Left colon (tissue), 2 donors: Measurements from ENCODE around the gene CCDC158. TPM values are rescaled to one million over a fixed set of nuclear protein-coding genes. Genes with fewer than 3 reads are reported as not detected.

Experiments used
- ATAC-seq: fragments of 200-7000 bp; cut with Tn5 transposase; one replicate; pipeline ENCODE4 v1.9.1; 2020; ENCODE audit warnings: mild to moderate bottlenecking, moderate library complexity
- DNase-seq, 2 donors: peaks; one replicate each; pipeline ENCODE4 v3.0.0-alpha.2; 2020
- intact Hi-C, 2 donors: fragments of 100-400 bp; cut with DNase I in 1 of 2; cut with micrococcal nuclease in 1 of 2; formaldehyde crosslinking; loops; one replicate each; pipeline versions ENCODE4 v1.11.2 to v1.14.0; 2022; cut with DNase I, micrococcal nuclease
- total RNA-seq, 2 donors: library from RNA; stranded (reverse); fragmentation: NEBNext Ultra II Directional; extraction: Animal tissue kit (Norgen Biotek cat#: 25700); gene quantifications; one replicate each; pipeline ENCODE4 v1.2.1, GENCODE V29; 2021
- donor health status: DM: no; HTN: no; CAD: no.
- donor health status: DM: yes; HTN: yes; CAD: no.

Gene CCDC158
- total RNA-seq, 2 donors from 2014 or later, result 0.17 TPM; not detected in 1

DNA sequence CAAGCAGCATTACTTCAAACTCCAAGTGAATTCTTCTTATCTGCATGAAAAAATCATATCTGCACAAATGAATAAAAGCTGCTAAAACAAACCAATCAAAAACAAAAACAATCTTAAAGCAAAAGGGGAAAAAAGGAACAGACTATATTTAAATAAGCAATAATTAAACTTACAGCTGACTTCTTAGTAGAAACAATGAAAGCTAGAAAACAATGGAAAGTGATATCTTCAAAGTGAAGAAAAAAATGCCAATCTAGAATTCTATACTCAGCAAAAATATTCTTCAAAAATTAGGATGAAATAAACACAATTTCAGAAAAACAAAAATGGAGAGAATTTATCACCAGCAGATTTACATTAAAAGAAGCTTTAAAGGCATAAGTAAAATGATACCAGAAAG is 94.4 kb downstream of the CCDC158 start:
- ATAC-seq, result no peak
- no peak for DNase-seq
- intact Hi-C loops, result no loop called here

DNA sequence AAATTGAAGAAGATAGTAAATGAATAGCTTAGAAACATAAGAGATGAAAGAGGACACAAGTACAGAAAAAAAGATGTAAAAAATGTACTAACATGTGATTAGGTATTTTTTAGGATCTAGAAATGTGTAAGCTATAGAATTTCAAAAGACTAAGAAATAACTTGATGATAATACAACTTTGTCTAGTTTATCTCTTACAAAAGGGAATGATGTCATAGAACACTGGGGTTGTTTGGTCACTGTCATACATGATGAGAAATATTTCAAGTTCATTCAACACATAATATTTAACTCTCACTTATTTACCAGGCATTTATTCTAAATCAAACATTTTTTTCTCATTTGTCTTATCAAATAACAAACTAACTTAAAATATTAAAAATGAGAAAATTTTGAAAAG is 95.9 kb downstream of the CCDC158 start:
- DNase-seq (no peak), ATAC-seq (no peak)
- intact Hi-C loops, result no loop called here

DNA sequence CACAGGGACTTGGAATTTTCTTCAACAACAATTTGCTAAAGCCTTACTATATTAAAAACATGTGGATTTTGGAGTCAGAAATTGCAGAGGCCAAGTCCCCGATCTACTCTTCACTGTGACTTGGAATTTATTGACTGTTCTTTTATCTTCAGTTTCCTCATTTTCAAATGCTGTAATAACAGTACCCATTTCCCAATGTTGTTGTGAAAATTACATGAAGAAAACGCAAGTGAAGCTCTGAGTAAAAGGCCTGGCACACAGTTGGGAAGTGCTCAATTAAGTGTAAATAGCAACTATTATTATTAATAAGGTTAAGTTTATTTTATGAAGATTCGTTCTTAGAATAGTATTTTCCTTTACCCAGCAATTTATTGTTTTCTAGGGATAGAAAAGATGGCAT is 98.7 kb downstream of the CCDC158 start:
- ATAC-seq, result no peak
- DNase-seq, result no peak
- intact Hi-C loops, result no loop called here

- ATAC-seq (no peak), DNase-seq (no peak)
- intact Hi-C loops, result no loop called here
These were observed 104.8 kb downstream of the CCDC158 start for GRCh38 chr4:76316131-76316530.

DNA sequence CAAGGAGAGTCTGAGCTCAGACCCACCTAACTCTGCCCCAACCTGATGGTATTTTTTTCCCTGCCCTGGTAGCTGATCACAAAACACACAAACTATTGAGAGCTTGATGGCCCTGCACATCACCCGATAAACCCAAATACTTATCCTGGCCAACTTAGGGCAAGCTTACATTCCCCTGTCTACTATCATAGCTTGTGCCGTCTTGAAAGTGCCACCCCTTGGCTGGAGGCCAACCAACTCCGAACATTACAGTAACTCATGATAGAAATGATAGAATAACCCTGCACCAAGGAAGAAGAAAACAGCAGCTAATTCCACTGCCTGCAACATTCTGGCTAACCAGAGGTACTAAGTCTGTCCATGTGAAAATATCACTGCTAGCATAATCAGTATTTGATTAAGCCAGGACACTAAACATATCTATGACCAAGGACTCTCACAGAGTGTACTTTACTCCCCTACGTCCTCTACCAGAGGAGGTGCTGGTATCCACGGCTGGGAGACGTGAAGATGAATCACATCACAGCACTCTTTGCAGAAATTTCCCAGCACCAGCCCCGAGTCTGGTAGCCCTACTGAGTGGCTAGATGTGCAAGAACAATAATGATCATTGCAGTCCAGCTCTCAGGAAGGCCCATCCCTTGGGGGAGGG is 105.5 kb downstream of the CCDC158 start:
- intact Hi-C loops, result no loop called here
- DNase-seq (no peak), ATAC-seq (no peak)

DNA sequence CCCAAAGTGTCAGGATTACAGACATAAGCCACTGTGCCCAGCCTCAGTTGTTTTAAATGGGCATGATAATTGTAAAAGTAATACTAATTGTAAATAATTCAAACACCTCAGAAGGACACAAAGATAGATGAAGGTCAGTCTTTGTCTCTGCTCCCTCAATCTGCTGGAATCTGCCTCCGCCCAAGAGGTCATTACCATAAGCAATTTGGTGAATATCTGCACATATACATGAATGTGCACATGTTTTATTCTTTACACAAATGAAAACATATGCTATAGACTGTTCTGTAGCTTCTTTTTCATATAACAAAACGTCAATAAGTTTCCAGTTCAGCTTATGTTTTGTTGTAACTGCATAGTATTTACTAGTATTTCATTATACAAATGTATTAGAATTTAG is 107.4 kb downstream of the CCDC158 start:
- intact Hi-C loops, result no loop called here
- ATAC-seq (no peak), DNase-seq (no peak)

DNA sequence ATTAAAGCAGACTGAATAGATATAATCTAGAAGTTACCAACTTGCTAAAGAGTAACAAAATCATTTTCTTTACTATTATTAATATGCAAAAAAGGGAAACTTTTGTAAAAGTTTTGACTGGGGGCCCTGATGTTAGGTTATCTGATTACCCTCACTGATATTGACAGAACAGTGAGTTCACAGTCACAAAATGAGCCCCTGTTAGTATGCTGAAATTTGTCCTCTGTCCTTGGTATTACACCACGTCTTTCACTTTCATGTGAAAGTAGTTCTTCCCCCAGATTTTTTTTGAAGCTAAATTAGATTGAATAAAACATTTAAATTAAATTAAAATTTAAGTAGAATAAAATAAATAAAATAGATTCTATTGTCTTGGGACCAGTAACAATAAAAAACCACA is 108.5 kb downstream of the CCDC158 start:
- no peak for ATAC-seq

GRCh38 chr4:76311896-76312331 is 109.0 kb downstream of the CCDC158 start:
- DNase-seq, result no peak
- ATAC-seq, result peak; percentile 36
- intact Hi-C loops, result no loop called here

More for the DNA sequence above, 108.5 kb downstream of the CCDC158 start:
- no peak for DNase-seq
- intact Hi-C loops, result no loop called here

DNA sequence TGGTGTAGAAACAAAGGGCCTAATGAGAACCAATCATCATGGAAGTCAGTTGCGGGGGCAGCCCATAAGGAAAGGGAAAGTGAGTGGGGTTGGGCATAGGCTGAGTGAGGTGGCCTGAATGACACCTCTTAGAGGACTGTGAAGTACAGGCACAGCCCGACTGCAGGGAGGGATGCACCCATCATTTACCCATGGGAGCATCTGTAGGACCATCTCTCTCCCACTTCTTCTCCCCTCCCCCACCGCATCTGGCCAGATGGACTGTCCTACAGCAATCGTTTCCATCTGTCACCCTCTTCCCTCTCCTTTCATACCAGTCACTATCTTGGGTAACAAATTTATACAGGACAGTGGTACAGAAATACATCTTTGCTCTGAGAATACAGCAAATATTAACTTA is 110.3 kb downstream of the CCDC158 start:
- DNase-seq (no peak), ATAC-seq (no peak)
- intact Hi-C loops, result no loop called here

DNA sequence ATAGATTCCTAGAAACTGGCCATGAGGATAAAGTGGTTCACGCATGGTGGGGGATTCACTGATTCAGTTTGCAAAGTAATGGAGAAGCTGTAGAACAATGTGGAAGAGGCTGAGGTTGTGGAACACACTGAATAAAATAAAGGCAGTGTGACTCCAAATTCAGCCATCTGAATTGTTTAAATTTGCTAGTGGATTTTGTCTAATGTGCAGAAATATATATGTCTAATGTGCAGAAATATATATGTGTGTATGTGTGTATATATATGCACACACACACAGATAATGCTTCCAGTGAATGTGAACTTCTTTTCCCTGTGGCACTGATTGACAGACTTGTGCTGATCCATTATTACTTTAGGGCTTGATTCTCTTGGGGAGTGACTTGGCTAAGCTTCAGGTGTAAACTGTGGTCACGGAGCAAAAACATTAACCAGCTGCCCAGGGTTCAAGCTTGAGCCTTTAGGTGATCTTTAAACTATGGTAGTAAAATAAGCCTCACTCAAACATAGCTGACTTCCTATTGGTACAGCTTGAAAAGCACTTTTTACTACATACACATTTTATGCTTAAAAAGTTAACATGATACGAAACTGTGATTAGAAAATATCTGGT is 110.9 kb downstream of the CCDC158 start:
- DNase-seq (peak in 1 of 2 donors; percentile 7), ATAC-seq (peak; percentile 35)
- intact Hi-C loops, result loop anchor here in 1 of 2 donors (10.0 kb wide), 1 partner anchor 115 kb away; no protein-coding TSS in a partner anchor

DNA sequence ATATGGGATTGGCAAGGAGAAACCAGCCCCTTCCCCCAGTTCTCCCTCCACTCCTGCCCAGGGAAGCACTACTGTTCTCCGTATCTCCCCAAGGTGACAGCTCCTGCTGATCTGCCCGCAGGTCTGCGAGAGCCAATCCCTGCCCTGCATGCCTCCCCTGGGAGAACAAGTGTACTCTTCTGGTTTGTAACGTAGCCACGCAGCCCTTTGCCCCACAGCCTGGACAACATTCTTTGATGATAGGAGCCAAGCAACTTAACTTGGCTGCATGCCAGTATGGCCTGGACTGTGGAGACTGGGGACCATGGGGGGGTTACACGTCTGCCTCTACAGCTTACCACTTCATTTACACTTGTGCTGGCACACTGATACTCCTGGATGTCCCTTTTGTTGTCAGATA is 112.4 kb downstream of the CCDC158 start:
- no peak for ATAC-seq
- peak; percentile 27 to 42 for DNase-seq
- intact Hi-C loops, result loop anchor here in 1 of 2 donors (10.0 kb wide), 1 partner anchor 114 kb away; no protein-coding TSS in a partner anchor

- DNase-seq (peak; percentile 26 to 44), ATAC-seq (no peak)
- intact Hi-C loops, result loop anchor here in 1 of 2 donors (10.0 kb wide), 1 partner anchor 113 kb away; no protein-coding TSS in a partner anchor
These were observed 113.3 kb downstream of the CCDC158 start for GRCh38 chr4:76307660-76308014.

DNA sequence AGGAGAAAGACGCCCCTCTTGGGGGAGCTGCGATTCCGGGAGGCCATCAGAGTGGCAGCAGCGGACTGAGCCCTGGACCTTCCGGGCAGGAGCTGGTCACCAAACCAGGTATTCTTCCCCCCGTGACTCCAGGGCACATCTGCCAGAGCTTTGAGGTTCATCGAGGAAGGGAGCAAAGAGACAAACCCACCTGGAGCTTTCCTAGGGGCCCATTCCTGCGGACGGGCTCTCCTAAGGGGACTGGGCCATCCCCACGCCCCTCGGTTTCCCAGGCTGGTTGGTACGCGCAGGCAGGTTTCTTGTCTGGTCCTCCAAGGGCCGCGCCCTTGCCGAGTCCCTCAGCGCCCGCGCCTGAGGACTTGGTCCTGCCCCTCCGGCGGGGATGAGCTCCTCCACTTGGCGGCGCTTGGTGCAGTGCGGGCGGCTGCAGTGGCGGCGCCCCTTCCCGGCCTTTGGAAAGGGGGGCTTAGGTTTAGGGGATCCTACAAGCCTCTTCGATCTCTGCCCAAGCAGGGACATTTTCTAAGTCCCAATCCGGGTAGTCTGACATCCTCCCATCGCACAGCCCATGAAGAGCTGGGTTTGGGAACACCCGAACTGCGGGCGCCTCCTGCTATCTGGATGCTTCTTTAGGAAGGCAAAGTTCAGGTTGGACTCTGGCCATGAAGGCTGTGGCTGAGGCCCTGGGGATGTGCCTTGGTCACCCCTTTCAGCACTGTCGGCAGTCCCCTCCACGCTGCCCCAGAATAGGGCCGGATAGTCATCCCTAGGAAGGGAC is 113.9 kb downstream of the CCDC158 start:
- intact Hi-C loops, result loop anchor here in 1 of 2 donors (10.0 kb wide), 1 partner anchor 112 kb away; no protein-coding TSS in a partner anchor
- DNase-seq (peak; percentile 72 to 82), ATAC-seq (peak; percentile 66)

DNA sequence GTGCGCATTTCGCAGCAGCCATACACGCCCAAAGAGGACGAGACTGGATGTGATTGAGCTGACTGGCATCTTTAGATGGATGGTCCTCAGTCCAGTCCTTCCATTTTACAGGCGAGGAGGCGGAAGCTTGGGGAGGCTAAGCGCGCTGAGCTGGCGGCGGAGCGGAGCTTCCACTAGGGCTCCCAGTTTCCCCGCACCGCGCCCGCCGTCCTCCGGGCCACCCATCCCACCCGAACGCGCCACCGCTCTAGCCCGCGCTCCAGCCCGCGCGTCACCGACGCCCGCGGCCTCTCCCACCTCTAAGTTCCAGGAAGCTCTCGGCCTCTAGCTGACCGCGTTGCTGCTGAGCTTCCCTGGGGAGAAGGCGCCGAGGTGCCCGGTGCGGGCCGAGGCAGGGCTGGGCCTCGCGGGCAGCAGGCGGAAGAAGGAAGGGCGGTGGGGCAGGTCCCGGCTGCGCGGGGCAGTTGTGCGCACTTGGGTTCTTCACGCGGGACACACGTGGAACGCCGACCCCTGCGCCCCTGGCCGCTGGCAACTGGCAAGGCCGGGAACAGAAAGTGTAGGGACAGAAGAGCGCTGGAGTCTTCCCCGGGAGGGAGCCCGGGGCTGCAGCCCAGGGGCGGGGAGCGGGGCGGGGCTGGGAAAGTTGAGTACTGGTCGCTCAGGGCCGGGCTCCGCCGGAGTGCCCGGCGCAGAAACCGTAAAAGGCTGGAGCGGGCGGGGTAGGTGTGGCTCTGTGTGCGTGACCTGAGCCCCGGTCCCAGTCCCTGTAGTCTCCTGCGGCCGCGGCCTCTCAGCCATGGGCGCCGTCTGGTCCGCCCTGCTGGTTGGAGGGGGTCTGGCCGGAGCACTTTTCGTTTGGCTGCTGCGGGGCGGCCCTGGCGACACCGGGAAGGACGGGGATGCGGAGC is 114.7 kb downstream of the CCDC158 start, which contains the start of gene STBD1:
Gene STBD1 (plus strand): TSS at position 763 of the 911 bp plus-strand sequence. CDS start 37 bp downstream, at position 800.
- DNase-seq, result peak; percentile 91

GRCh38 chr4:76305033-76305687 is 115.8 kb downstream of the CCDC158 start:
- ATAC-seq (no peak), DNase-seq (no peak)
- intact Hi-C loops, result loop anchor here in 1 of 2 donors (10.0 kb wide), 1 partner anchor 110 kb away; no protein-coding TSS in a partner anchor

More for the DNA sequence above, 114.7 kb downstream of the CCDC158 start, which contains the start of gene STBD1:
- ATAC-seq, result peak; percentile 80
- intact Hi-C loops, result loop anchor here in 1 of 2 donors (10.0 kb wide), 1 partner anchor 111 kb away; no protein-coding TSS in a partner anchor

GRCh38 chr4:76302826-76303438 is 118.0 kb downstream of the CCDC158 start:
- intact Hi-C loops, result loop anchor here in 1 of 2 donors (10.0 kb wide), 1 partner anchor 108 kb away; no protein-coding TSS in a partner anchor
- no peak for ATAC-seq
- DNase-seq, result no peak

- DNase-seq, result no peak
- intact Hi-C loops, result loop anchor here in 1 of 2 donors (10.0 kb wide), 1 partner anchor 107 kb away; no protein-coding TSS in a partner anchor
- ATAC-seq, result no peak
These were observed 119.2 kb downstream of the CCDC158 start for GRCh38 chr4:76301775-76302162.
